Kidney (tissue), 22 donors: ENCODE measurements around the gene ARL6IP1. TPM values are rescaled to one million over a fixed set of nuclear protein-coding genes. Genes with fewer than 3 reads are reported as not detected.
A peak's percentile ranks its signal among the peaks of the same experiment; 100 is the strongest.

Experiments
- DNase-seq, 5 donors: peaks; one replicate each; pipeline ENCODE4 v3.0.0-alpha.2; 2013 to 2020
- FAIRE-seq: peaks from 2 replicates; lab custom pipeline; 2012; peaks lifted over from hg19 to GRCh38; lab: Jason Lieb, UNC
- H3K27ac ChIP-seq, 2 donors: one replicate each; pipeline ENCODE4 v1.7.0; 2013; ENCODE audit warnings: low read depth in 2 of 2, low read length in 2 of 2, inconsistent platforms in 1 of 2
- H3K27me3 ChIP-seq: one replicate; pipeline ENCODE4 v1.7.1; 2013; ENCODE audit warnings: low read length, inconsistent platforms; ENCODE audit not compliant: control insufficient read depth, insufficient read depth
- H3K36me3 ChIP-seq, 3 donors: one replicate each; pipeline versions ENCODE4 v1.7.0 to v1.7.1; 2013; ENCODE audit warnings: low read length in 3 of 3, control low read depth in 1 of 3, inconsistent platforms in 1 of 3; ENCODE audit not compliant: insufficient read depth in 3 of 3, control insufficient read depth in 2 of 3
- H3K4me1 ChIP-seq, 3 donors: one replicate each; pipeline versions ENCODE4 v1.7.0 to v1.7.1; 2013; ENCODE audit warnings: low read length in 3 of 3, inconsistent platforms in 1 of 3, low read depth in 1 of 3; ENCODE audit not compliant: control insufficient read depth in 2 of 3, insufficient read depth in 2 of 3
- H3K4me3 ChIP-seq, 3 donors: one replicate each; pipeline versions ENCODE4 v1.7.0 to v1.8.1; 2013; ENCODE audit warnings: low read length in 3 of 3, control low read depth in 1 of 3, inconsistent platforms in 1 of 3
- H3K9ac ChIP-seq, 3 donors: one replicate each; pipeline versions ENCODE4 v1.7.0 to v1.7.1; 2013; ENCODE audit warnings: low read length in 3 of 3, control low read depth in 1 of 3, inconsistent platforms in 1 of 3
- H3K9me3 ChIP-seq, 3 donors: one replicate each; pipeline versions ENCODE4 v1.7.0 to v1.7.1; 2013; ENCODE audit warnings: low read length in 3 of 3, control low read depth in 1 of 3, inconsistent platforms in 1 of 3; ENCODE audit not compliant: control insufficient read depth in 2 of 3, insufficient read depth in 1 of 3
- intact Hi-C: fragments of 100-400 bp; cut with DNase I; formaldehyde crosslinking; loops from one replicate; pipeline ENCODE4 v1.11.1; 2022
- long read RNA-seq, 10 donors: library from polyadenylated mRNA in 1 of 10; unstranded in 1 of 10; transcript quantifications; one replicate each; pipeline ENCODE4 v2.0.0 and lab custom pipeline, GENCODE V29; 2021 to 2026
- polyA plus RNA-seq: library from polyadenylated mRNA; stranded (reverse); fragments of 350-450 nt; fragmentation: Illumina TruSeq; extraction: RNeasy Lipid Tissue Mini Kit (QIAGEN cat#74804); gene quantifications from one replicate; pipeline ENCODE4 v1.2.3, GENCODE V29; 2014; ENCODE audit warnings: low read depth, low replicate concordance; ENCODE audit not compliant: insufficient read depth
- total RNA-seq: library from RNA; stranded (reverse); fragmentation: NEBNext Ultra II Directional; extraction: Animal tissue kit (Norgen Biotek cat#: 25700); gene quantifications from one replicate; pipeline ENCODE4 v1.2.1, GENCODE V29; 2021
- TF ChIP-seq, protein P1 (sequence below): IDR thresholded peaks from 3 replicates; pipeline ENCODE4 v1.5.1; 2012; ENCODE audit warnings: mild to moderate bottlenecking, moderate library complexity, borderline replicate concordance; ENCODE audit not compliant: insufficient read depth; ENCODE audit errors: extremely low read depth
- donor health status: control.
- donor health status: control.
- donor health status: control.
- donor health status: control.
- donor health status: control.
- donor health status: DM: yes; HTN: yes; CAD: no.
- donor health status: Normal renal cell carcinoma (clear cell type).

Gene ARL6IP1
- 107 TPM for total RNA-seq
- 99.5 TPM for polyA plus RNA-seq
- long read RNA-seq, donor 1, transcript ARL6IP1-201 (6 exons, 2,409 nt), result major isoform, 83 of 98 reads
- long read RNA-seq, donor 1, partial matches to known transcripts, result 12 of 98 reads
- long read RNA-seq, donor 1, other reads (novel, unspliced or antisense), result 0 of 98 reads
- long read RNA-seq, donor 2, transcript ARL6IP1-201 (6 exons, 2,409 nt), result major isoform, 121 of 133 reads
- long read RNA-seq, donor 2, transcript ARL6IP1-206 (2 exons, 806 nt), result minor isoform, 5 of 133 reads
- long read RNA-seq, donor 2, partial matches to known transcripts, result 6 of 133 reads
- long read RNA-seq, donor 2, other reads (novel, unspliced or antisense), result 0 of 133 reads
- long read RNA-seq, donor 3, transcript ARL6IP1-201 (6 exons, 2,409 nt), result major isoform, 138 of 153 reads
- long read RNA-seq, donor 3, transcript ARL6IP1-206 (2 exons, 806 nt), result minor isoform, 8 of 153 reads
- long read RNA-seq, donor 3, partial matches to known transcripts, result 0 of 153 reads
- long read RNA-seq, donor 3, other reads (novel, unspliced or antisense), result 0 of 153 reads
- long read RNA-seq, donor 4, transcript ARL6IP1-206 (2 exons, 806 nt), result minor isoform, 7 of 137 reads
- long read RNA-seq, donor 4, transcript ARL6IP1-201 (6 exons, 2,409 nt), result major isoform, 107 of 137 reads
- long read RNA-seq, donor 4, partial matches to known transcripts, result 11 of 137 reads
- long read RNA-seq, donor 4, other reads (novel, unspliced or antisense), result 5 of 137 reads
- long read RNA-seq, donor 5, transcript ARL6IP1-201 (6 exons, 2,409 nt), result major isoform, 8 of 8 reads
- long read RNA-seq, donor 5, partial matches to known transcripts, result 0 of 8 reads
- long read RNA-seq, donor 5, other reads (novel, unspliced or antisense), result 0 of 8 reads
- long read RNA-seq, donor 6, transcript ARL6IP1-201 (6 exons, 2,409 nt), result major isoform, 267 of 343 reads
- long read RNA-seq, donor 6, transcript ARL6IP1-206 (2 exons, 806 nt), result minor isoform, 9 of 343 reads
- long read RNA-seq, donor 6, partial matches to known transcripts, result 57 of 343 reads
- long read RNA-seq, donor 6, other reads (novel, unspliced or antisense), result 6 of 343 reads
- long read RNA-seq, donor 7, transcript ARL6IP1-201 (6 exons, 2,409 nt), result major isoform, 165 of 198 reads
- long read RNA-seq, donor 7, partial matches to known transcripts, result 32 of 198 reads
- long read RNA-seq, donor 7, other reads (novel, unspliced or antisense), result 0 of 198 reads
- long read RNA-seq, donor 8, transcript ARL6IP1-201 (6 exons, 2,409 nt), result major isoform, 132 of 166 reads
- long read RNA-seq, donor 8, transcript ARL6IP1-207 (3 exons, 581 nt), result minor isoform, 6 of 166 reads
- long read RNA-seq, donor 8, partial matches to known transcripts, result 11 of 166 reads
- long read RNA-seq, donor 8, other reads (novel, unspliced or antisense), result 10 of 166 reads
- long read RNA-seq, donor 9, transcript ARL6IP1-206 (2 exons, 806 nt), result minor isoform, 5 of 88 reads
- long read RNA-seq, donor 9, transcript ARL6IP1-201 (6 exons, 2,409 nt), result major isoform, 68 of 88 reads
- long read RNA-seq, donor 9, transcript ARL6IP1-207 (3 exons, 581 nt), result minor isoform, 5 of 88 reads
- long read RNA-seq, donor 9, partial matches to known transcripts, result 8 of 88 reads
- long read RNA-seq, donor 9, other reads (novel, unspliced or antisense), result 0 of 88 reads
- long read RNA-seq, donor 10, transcript ARL6IP1-201 (6 exons, 2,409 nt), result major isoform, 81 of 103 reads
- long read RNA-seq, donor 10, transcript ARL6IP1-206 (2 exons, 806 nt), result minor isoform, 8 of 103 reads
- long read RNA-seq, donor 10, partial matches to known transcripts, result 8 of 103 reads
- long read RNA-seq, donor 10, other reads (novel, unspliced or antisense), result 0 of 103 reads

DNA sequence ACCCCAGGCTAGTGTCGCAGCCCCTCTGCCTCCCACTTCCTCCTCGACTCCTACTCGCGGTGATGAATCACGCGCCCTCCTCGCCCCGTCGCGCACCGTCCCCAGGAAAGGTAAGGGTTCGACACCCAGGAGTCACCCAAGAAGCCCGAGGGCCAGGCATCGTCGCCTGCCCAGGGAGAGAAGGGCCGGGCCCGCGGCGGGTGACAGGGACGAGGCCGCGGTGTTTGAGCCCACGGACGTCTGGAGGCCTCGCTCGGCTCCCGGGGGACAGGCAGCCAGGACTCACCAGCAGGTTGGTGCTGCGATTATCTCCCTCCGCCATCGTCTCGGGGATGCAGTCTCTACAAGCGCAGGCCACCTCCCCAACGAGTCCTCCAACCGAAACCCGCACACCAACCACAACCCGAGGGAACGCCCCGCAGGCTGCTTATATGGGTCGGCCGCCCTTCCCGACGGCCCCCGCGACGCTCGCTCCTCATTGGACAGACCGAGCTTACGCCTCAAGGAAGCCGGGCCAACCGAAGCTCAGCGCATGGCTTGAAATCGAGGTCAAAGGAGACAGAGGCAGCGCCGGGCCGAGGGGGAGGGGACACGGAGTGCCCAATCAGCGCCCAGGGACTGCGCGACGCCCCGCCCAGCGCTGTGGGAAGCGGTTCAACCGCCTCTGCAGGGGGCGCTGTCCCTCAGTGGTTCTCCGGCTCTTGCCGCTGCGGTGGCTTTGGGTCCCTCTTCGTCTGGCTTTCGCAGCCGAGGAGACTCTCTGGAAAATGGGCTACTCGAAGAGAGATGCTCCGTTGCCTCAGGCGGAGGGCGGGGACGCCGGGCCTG is at the start of gene ARL6IP1:
ARL6IP1 (minus strand) TSS at position 405 of the 828 bp plus-strand sequence; CDS start at position 322, 83 bp downstream.
- TF ChIP-seq, protein P1, sequence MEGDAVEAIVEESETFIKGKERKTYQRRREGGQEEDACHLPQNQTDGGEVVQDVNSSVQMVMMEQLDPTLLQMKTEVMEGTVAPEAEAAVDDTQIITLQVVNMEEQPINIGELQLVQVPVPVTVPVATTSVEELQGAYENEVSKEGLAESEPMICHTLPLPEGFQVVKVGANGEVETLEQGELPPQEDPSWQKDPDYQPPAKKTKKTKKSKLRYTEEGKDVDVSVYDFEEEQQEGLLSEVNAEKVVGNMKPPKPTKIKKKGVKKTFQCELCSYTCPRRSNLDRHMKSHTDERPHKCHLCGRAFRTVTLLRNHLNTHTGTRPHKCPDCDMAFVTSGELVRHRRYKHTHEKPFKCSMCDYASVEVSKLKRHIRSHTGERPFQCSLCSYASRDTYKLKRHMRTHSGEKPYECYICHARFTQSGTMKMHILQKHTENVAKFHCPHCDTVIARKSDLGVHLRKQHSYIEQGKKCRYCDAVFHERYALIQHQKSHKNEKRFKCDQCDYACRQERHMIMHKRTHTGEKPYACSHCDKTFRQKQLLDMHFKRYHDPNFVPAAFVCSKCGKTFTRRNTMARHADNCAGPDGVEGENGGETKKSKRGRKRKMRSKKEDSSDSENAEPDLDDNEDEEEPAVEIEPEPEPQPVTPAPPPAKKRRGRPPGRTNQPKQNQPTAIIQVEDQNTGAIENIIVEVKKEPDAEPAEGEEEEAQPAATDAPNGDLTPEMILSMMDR, result peak; percentile 83
- Histone ChIP-seq H3K27ac (peak within 1 kb of the TSS; percentile 86 to 95), H3K9ac (peak within 1 kb of the TSS; percentile 80 to 87 (median 86)), H3K9me3 (no peaks in the 10 kb centered on the region), H3K36me3 (no peaks in the 10 kb centered on the region), H3K27me3 (no peaks in the 10 kb centered on the region), H3K4me1 (peaks cover 0 to 16% (median 7%) of the 10 kb centered on the region in 3 donors), H3K4me3 (peak within 1 kb of the TSS; percentile 78 to 92 (median 88))
- peak; percentile 97 for FAIRE-seq
- DNase-seq, result peak; percentile 99 to 100 (median 100)
- intact Hi-C loops, result no loop called here

DNA sequence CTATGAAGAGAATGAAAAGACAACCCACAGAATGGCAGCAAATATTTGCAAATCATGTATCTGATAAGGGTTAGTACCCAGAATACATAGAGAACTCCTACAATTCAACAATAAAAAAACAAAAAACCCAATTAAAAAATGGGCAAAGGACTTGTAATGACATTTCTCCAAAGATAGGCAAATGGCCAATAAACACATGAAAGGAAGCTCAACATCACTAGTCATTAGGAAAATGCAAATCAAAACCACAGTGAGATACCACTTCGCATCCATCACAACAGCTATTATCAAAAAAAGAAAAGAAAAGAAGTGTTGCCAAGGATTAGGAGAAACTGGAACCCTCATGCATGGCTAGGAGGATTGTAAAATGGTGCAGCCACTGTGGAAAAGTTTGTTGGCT is 45.1 kb upstream of the ARL6IP1 start:
- Histone ChIP-seq H3K27me3 (no peaks in the 10 kb centered on the region), H3K4me3 (no peak overlapping the region), H3K36me3 (peaks cover 19 to 66% (median 47%) of the 10 kb centered on the region in 3 donors), H3K27ac (no peak overlapping the region), H3K9ac (no peak overlapping the region), H3K9me3 (no peaks in the 10 kb centered on the region), H3K4me1 (no peaks in the 10 kb centered on the region)
- intact Hi-C loops, result no loop called here
- no peak for DNase-seq
- FAIRE-seq, result no peak
- TF ChIP-seq, protein P1, result no peak
